Neural cell (in vitro differentiated cells): Measurements from ENCODE around the gene CCNT2. TPM values are rescaled to one million over a fixed set of nuclear protein-coding genes. Genes with fewer than 3 reads are reported as not detected.

Source experiments
- H2AFZ ChIP-seq: fragments of 200-600, 300-800 bp; sonication (generic), shearing (Covaris generic); 2 replicates; pipeline ENCODE4 v1.6.0; 2014; ENCODE audit warnings: low read depth, mild to moderate bottlenecking, antibody characterized with exemption, low read length, moderate library complexity
- H3F3A ChIP-seq: fragments of 200-600 bp; shearing (Covaris generic); 2 replicates; pipeline ENCODE4 v1.6.1; 2016; ENCODE audit warnings: mild to moderate bottlenecking, moderate library complexity, mixed read lengths, antibody characterized with exemption, low read length; ENCODE audit not compliant: insufficient read depth, poor library complexity, severe bottlenecking
- H3K27ac ChIP-seq: fragments of 200-600, 300-800 bp; sonication (generic), shearing (Covaris generic); 2 replicates; pipeline ENCODE4 v1.5.1; 2014; ENCODE audit warnings: mild to moderate bottlenecking, low read length, moderate library complexity
- H3K27me3 ChIP-seq: fragments of 300-800, 200-600 bp; sonication (generic), shearing (Covaris generic); 2 replicates; pipeline ENCODE4 v1.6.0; 2014; ENCODE audit warnings: mild to moderate bottlenecking, low read depth, low read length, moderate library complexity; ENCODE audit not compliant: insufficient read depth
- H3K36me3 ChIP-seq: fragments of 300-800, 200-600 bp; sonication (generic), shearing (Covaris generic); 2 replicates; pipeline ENCODE4 v1.5.1; 2014; ENCODE audit warnings: mild to moderate bottlenecking, antibody characterized with exemption, low read length, moderate library complexity; ENCODE audit not compliant: insufficient read depth
- H3K4me2 ChIP-seq: fragments of 300-800, 200-600 bp; sonication (generic), shearing (Covaris generic); 2 replicates; pipeline ENCODE4 v1.6.0; 2014; ENCODE audit warnings: mild to moderate bottlenecking, low read length
- H3K4me3 ChIP-seq: fragments of 300-800, 200-600 bp; sonication (generic), shearing (Covaris generic); 2 replicates; pipeline ENCODE4 v1.5.1; 2014; ENCODE audit warnings: mild to moderate bottlenecking, low read length, moderate library complexity
- H3K79me2 ChIP-seq: fragments of 200-600 bp; shearing (Covaris generic); replicated peaks from 2 replicates; pipeline ENCODE4 v1.6.0; 2014; ENCODE audit warnings: mild to moderate bottlenecking, low read length, moderate library complexity; ENCODE audit not compliant: insufficient read depth
- H3K9ac ChIP-seq: fragments of 300-800, 200-600 bp; sonication (generic), shearing (Covaris generic); 2 replicates; pipeline ENCODE4 v1.6.1; 2016; ENCODE audit warnings: mild to moderate bottlenecking, low read length, mixed read lengths
- H3K9me2 ChIP-seq: fragments of 200-600 bp; shearing (Covaris generic); 2 replicates; pipeline ENCODE4 v1.6.1; 2016; ENCODE audit warnings: mild to moderate bottlenecking, low read length, mixed read lengths; ENCODE audit not compliant: insufficient read depth
- H3K9me3 ChIP-seq: fragments of 200-600, 300-800 bp; sonication (generic), shearing (Covaris generic); 2 replicates; pipeline ENCODE4 v1.6.1; 2016; ENCODE audit warnings: mild to moderate bottlenecking, mixed run types, low read length, moderate library complexity, mixed read lengths
- H4K20me1 ChIP-seq: fragments of 200-600 bp; shearing (Covaris generic); 2 replicates; pipeline ENCODE4 v1.6.1; 2016; ENCODE audit warnings: mild to moderate bottlenecking, mixed run types; ENCODE audit not compliant: insufficient read depth
- CTCF ChIP-seq: fragments of 450-650 bp; IDR thresholded peaks from 2 replicates; pipeline ENCODE4 v1.5.1; 2014; ENCODE audit warnings: antibody characterized with exemption, mild to moderate bottlenecking, moderate library complexity; ENCODE audit not compliant: poor library complexity, severe bottlenecking
- EP300 ChIP-seq: fragments of 450-650 bp; conservative IDR thresholded peaks from 2 replicates; pipeline ENCODE4 v1.6.1; 2014; ENCODE audit warnings: antibody characterized with exemption, mild to moderate bottlenecking, moderate library complexity; ENCODE audit not compliant: poor library complexity, severe bottlenecking
- EZH2 ChIP-seq: fragments of 200-600, 300-800 bp; shearing (Covaris generic), sonication (generic); IDR thresholded peaks from 2 replicates; pipeline ENCODE4 v1.6.1; 2014; ENCODE audit warnings: antibody characterized with exemption, low read length, borderline replicate concordance, mild to moderate bottlenecking; ENCODE audit not compliant: insufficient read depth, poor library complexity, severe bottlenecking
- MXI1 ChIP-seq: fragments of 450-650 bp; conservative IDR thresholded peaks from 2 replicates; pipeline ENCODE4 v1.6.1; 2014; ENCODE audit warnings: antibody characterized with exemption, mild to moderate bottlenecking; ENCODE audit not compliant: poor library complexity, severe bottlenecking
- POLR2AphosphoS5 ChIP-seq: IDR thresholded peaks from 2 replicates; pipeline ENCODE4 v1.6.1; 2012
- RAD21 ChIP-seq: fragments of 450-650 bp; conservative IDR thresholded peaks from 2 replicates; pipeline ENCODE4 v1.6.1; 2014; ENCODE audit warnings: antibody characterized with exemption, mild to moderate bottlenecking, moderate library complexity
- REST ChIP-seq: IDR thresholded peaks from 2 replicates; pipeline ENCODE4 v1.6.1; 2012; ENCODE audit warnings: borderline replicate concordance
- SMC3 ChIP-seq: fragments of 450-650 bp; conservative IDR thresholded peaks from 2 replicates; pipeline ENCODE4 v1.6.1; 2014; ENCODE audit warnings: antibody characterized with exemption, mild to moderate bottlenecking, moderate library complexity; ENCODE audit not compliant: poor library complexity
- TAF1 ChIP-seq: IDR thresholded peaks from 2 replicates; pipeline ENCODE4 v1.6.1; 2012; ENCODE audit warnings: low read depth
- polyA plus RNA-seq: library from polyadenylated mRNA; depleted of rRNA; stranded (reverse); fragments of >200 nt; gene quantifications from 2 replicates; pipeline ENCODE4 v1.2.3, GENCODE V29; 2014

CCNT2 gene
- polyA plus RNA-seq, 1 donor from 2014 or later, result 134 TPM

GRCh38 chr2:134882773-134883172, 35.8 kb upstream of the CCNT2 start:
- no peaks in the 10 kb centered on the region for H3K9me2 ChIP-seq
- H3K79me2 ChIP-seq, result no peaks in the 10 kb centered on the region
- H3K27ac ChIP-seq, result no peak overlapping the region
- no peak overlapping the region for H3K9ac ChIP-seq
- no peaks in the 10 kb centered on the region for H3K27me3 ChIP-seq
- TF ChIP-seq CTCF, result no peak
- no peak for TF ChIP-seq POLR2AphosphoS5
- no peak for TF ChIP-seq REST
- TF ChIP-seq TAF1, result no peak
- TF ChIP-seq SMC3, result no peak
- TF ChIP-seq EP300, result no peak
- no peak for TF ChIP-seq EZH2
- no peak for TF ChIP-seq RAD21
- TF ChIP-seq MXI1, result no peak
- no peaks in the 10 kb centered on the region for H4K20me1 ChIP-seq
- peaks cover 5% of the 10 kb centered on the region for H3K9me3 ChIP-seq
- H2AFZ ChIP-seq, result no peak overlapping the region
- no peaks in the 10 kb centered on the region for H3K36me3 ChIP-seq
- H3K4me3 ChIP-seq, result no peak overlapping the region
- no peaks in the 10 kb centered on the region for H3F3A ChIP-seq
- H3K4me2 ChIP-seq, result no peak overlapping the region

- Histone ChIP-seq H2AFZ (no peak overlapping the region), H3K9ac (no peak overlapping the region), H4K20me1 (no peaks in the 10 kb centered on the region), H3K4me2 (no peak overlapping the region), H3K9me3 (peaks cover 2% of the 10 kb centered on the region), H3K9me2 (no peaks in the 10 kb centered on the region), H3K79me2 (no peaks in the 10 kb centered on the region), H3K36me3 (no peaks in the 10 kb centered on the region), H3K27ac (no peak overlapping the region), H3K4me3 (no peak overlapping the region), H3K27me3 (no peaks in the 10 kb centered on the region), H3F3A (no peaks in the 10 kb centered on the region)
- no peak for TF ChIP-seq TAF1
- TF ChIP-seq REST, result no peak
- no peak for TF ChIP-seq RAD21
- no peak for TF ChIP-seq POLR2AphosphoS5
- no peak for TF ChIP-seq SMC3
- TF ChIP-seq EP300, result no peak
- no peak for TF ChIP-seq EZH2
- no peak for TF ChIP-seq MXI1
These were observed 34.9 kb upstream of the CCNT2 start for GRCh38 chr2:134883552-134884293.
